HG03565 (cell line): Measurements from ENCODE around the gene RNU6-9.

Source experiments
- ATAC-seq: cut with Tn5 transposase; IDR thresholded peaks from one replicate; pipeline ENCODE4 v1.9.1; 2021; ENCODE audit warnings: mild to moderate bottlenecking, moderate library complexity; ENCODE audit not compliant: unreplicated experiment

Gene RNU6-9

GRCh38 chr19:931860-932647, 38.8 kb downstream of the RNU6-9 start:
- no peak for ATAC-seq

DNA sequence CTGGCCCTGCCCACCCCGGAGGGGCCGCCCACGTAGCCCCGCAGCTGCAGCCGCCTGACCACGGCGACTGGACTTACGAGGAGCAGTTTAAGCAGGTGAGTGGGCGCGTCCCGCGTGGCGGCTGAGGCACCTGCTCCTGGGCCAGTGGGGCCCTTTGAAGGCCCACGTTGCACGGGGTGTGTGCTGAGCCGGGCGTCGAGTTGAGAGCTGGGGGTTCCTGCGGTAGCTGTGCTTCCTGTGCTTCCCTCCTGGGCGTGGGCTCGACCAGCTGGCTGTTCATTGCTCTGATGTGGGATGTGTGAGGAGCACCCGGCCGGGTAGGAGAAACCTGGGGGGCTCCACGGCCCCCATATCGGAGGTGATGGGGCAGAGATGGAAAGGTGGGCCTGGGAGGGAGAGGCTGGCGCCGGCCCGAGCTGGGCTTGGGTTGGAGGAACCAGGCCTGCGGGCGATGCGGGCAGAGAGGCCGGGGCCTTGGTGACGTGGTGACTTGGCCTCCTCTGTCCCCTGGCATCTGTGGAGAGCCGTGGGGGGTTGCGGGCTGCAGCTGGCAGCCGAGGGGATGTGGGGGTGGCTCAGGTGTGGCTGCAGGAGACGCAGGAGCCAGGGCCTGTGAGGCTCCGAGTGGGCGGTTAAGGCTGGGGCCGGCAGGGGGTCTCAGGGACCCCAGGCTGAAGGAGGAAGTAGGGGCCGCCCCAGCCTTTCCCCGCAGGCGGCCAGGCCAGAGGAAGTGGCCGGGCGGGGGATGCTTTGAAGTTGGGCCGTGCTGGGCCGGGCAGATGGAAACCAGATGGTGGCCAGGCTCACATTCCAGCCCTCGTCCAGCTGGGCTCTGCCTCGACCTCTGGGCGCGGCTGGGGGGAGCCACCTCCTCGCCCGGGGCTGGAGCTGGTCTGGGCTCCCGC, 39.6 kb downstream of the RNU6-9 start:
- ATAC-seq: no peak

DNA sequence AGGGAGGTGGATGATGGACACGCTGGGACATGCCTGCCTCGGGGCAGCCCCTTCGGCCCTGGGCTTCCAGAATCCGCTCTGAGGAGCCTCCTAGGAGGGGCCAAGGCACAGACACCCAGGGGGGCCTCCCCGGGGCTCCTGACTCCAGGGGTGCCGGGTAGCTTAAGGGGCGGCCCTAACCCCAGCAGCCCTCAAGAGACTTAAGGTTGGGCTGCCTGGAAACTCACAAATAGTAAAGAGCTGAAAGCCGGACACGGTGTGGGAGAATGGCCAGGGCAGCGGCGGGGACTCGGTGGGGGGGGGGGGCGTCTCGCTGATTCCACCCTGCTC, 40.2 kb downstream of the RNU6-9 start:
- ATAC-seq: no peak

GRCh38 chr19:934197-934840, 41.0 kb downstream of the RNU6-9 start:
- ATAC-seq: no peak

DNA sequence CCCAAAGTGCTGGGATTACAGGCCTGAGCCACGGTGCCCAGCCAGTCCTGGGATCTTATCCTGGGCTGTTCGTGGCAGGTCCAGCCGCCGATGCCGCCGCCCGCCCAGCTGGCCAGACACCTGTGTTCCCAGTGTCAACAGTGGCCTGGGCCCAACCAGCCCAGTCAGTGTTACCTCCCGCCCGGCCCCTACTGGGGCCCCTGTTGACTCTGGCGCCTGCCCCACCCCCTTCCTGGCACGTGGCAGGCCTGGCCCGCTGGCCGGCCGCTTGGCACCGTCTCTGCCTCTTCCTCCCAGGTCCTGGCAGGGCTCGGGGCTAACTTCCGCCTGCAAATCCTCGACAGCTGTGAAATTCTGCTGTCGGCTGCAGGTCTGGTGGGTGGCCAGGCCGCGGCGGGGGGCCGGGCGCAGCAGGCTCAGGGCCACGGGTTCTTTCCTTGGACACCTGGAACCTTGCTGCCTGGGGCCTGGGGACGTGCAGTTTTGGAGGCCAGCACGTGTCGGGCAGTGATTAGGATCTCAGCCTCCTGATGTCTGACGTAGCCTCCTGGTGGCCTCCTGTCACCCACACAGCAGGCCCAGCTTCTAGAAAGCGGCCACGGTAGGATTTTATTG, 41.7 kb downstream of the RNU6-9 start:
- no peak for ATAC-seq

GRCh38 chr19:936175-936546, 42.9 kb downstream of the RNU6-9 start:
- no peak for ATAC-seq

DNA sequence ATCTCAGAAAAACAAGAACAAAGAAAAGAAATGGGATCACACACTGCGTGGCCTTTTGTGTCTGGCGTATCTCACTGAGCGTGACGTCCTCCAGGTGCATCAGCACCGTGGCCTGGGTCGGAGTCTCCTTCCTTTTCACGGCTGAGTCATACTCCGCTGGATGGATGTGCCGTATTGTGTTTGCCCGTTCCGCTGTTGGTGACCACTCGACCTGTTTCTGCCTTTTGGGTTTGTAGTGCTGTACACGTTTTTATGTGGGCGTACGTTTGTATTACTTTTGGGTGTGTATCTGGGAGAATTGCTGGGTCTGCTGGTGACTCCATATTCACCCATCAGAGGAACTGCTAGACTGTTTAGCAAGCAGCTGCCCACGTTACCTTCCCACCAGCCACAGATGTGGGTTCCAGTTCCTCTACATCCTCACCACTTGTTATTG, 44.0 kb downstream of the RNU6-9 start:
- ATAC-seq: no peak

DNA sequence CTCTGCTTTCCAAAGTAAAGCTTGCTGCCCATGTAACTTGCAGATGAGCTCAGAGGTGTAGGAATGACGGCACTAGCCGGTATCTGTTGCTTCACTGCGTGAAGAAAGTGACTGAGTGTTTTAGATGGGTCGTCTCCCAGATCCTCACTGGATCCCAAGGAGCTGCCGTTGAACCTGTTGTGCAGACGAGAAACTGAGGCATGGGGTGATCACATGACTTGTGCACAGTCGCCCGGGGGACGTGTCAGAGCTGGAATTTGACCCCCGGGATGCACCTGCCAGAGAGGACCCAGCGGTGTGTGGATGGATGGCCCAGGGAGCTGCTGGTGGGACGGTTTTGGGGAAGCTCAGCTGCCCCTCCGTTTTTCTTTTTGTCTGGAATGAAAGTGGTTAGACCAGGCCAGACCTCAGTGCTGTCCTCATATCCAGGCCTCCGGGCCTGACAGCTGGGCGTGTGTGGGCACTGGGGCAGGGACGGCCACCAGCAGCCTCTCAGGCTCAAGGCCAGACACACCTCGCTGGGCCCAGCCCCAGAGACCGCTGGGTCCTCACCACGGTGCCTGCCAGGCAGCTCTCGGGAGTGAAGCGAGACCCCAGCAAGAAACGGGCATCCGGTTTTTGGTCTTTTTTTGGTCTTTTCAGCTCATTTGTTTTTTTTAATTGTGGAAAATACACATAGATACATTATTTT, 45.1 kb downstream of the RNU6-9 start:
- no peak for ATAC-seq

DNA sequence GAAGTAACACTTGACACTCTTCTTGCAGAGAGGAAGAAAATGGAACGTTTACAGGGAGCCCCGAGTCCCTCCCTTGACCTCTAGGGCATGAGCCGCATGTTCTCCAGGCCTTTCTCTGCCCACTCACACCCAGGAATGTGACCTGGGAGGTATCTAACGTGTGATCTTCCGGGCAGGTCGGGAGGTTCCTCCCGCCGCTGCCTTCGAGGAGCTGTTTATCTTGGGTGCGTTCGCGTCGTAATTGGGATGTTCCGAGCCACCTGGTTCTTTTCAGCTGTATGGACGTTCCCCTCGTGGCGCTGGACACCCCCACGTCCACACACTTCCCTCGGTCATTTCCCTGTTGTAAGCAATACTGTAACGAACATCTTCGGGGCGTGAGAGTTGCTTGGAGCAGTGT, 46.2 kb downstream of the RNU6-9 start:
- ATAC-seq: no peak

DNA sequence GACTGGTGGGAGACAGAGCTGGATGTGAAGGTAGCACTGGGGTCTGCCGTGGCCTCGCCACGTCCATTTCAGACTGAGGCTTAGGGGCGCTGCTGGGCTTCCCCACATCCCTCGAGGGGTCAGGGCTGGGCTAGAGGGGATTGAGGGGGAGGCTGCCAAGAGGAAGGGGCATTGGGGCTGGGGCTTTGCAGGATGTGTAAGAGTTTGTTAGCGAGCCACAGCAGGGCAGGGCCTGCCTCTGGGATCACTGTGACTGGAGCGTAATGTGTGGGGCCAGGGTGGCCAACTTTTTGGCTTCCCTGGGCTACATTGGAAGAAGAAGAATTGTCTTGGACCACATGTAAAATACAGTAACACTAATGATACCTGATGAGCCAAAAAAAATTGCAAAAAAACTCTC, 46.6 kb downstream of the RNU6-9 start:
- ATAC-seq: no peak

- no peak for ATAC-seq
These were observed 47.5 kb downstream of the RNU6-9 start for GRCh38 chr19:940591-941291.

DNA sequence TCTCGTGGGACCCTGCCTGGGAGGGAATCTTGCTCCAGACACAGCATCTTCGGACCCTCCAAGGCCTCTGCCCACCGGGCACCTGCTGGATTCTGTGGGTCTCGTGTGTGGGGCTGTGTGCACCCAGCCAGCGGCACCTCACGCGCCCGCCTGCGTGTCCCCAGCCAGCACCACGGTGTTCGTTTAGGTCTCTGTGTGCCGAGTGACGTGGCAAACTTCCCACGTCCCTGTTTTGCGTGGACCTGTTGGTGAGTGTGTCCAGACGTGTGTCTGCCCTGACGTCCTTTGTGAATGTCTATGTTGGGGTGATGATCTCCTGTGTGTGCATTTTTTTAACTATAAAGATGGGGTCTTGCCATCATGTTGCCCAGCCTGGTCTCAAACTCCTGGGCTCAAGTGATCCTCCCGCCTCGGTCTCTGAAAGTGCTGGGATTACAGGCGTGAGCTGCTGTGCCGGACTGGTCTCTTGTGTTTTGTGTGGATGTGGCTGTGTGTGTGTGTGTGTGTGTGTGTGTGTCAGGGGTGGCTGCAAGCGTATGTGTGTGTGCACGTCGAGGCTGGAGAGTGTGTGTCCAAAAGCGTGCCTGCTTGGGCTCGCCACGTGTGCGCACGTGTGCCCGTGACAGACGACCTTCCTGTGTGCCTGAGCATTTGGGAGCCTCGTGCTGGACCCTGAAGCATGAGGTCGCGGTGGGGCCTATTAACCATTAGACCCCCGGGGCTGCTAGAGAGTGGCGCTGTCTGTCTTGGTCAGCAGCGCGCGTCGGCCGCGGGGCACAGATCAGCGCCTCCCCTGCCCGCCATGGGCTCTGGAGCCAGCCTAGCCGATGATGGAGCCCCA, 48.2 kb downstream of the RNU6-9 start:
- no peak for ATAC-seq

DNA sequence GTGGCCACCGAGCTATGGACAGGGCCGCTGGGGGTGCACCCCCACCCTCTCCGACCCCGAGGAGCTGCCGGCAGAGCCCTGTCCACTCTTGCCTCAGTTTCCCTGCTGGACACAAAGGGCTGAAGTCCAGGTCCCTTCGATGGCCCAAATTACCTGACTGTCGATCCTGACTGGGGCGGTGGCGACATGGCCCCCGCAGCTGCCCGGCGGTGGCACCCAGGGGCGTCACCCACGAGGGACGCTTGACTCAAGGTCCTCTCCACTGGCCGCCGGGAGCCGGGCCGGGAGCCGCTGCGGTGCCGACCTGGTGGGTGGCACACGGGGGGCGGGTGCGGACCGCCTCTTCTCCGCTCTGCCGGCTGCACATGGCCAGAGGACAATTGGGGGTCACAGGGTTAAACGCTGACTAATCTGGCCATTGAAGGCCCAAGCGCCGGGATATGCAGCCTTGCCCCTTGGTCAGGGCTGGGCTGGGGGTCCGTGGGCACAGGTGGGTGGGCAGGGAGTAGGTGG, 48.9 kb downstream of the RNU6-9 start:
- no peak for ATAC-seq
